GM19238 (cell line): ENCODE data around the gene TCEA2.

ENCODE experiments used
- DNase-seq: peaks from one replicate; pipeline ENCODE4 v3.0.0; 2011; ENCODE audit warnings: low spot score; ENCODE audit not compliant: insufficient read length

The TCEA2 gene

DNA sequence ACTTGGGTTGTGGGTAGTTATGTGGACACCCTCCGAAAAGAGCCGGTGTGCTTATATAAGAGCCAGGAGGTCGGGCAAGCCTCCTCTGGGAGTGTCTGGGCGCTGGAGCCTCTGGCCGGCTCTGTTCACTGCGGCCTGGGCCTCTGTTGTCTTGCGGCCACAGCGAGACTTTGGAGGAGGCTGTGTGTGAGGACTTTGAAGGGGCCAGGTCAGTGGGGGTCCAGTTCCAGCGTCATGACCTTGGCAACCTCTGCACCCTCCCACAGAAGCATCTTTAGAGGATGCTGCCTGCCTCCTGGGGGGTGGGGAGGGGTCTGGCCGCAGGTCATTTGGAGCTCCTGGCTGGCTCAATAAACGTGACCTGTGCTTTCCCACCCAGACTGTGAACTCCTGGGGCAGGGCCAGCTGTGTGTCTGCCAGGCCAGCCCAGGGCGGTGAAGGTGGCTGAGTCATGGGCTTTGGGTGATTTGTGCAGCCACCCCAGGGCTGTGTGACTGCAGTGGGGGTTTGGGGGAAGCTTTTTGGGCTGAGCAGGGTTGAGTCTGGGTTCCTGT lies 1.2 kb downstream of the TCEA2 start:
- no peak for DNase-seq

GRCh38 chr20:64065062-64065973 lies 2.3 kb downstream of the TCEA2 start:
- no peak for DNase-seq

GRCh38 chr20:64065974-64066343 lies 3.0 kb downstream of the TCEA2 start:
- peak; percentile 80 for DNase-seq

- DNase-seq, result no peak
Observed at GRCh38 chr20:64067005-64067632, 4.1 kb downstream of the TCEA2 start.

DNA sequence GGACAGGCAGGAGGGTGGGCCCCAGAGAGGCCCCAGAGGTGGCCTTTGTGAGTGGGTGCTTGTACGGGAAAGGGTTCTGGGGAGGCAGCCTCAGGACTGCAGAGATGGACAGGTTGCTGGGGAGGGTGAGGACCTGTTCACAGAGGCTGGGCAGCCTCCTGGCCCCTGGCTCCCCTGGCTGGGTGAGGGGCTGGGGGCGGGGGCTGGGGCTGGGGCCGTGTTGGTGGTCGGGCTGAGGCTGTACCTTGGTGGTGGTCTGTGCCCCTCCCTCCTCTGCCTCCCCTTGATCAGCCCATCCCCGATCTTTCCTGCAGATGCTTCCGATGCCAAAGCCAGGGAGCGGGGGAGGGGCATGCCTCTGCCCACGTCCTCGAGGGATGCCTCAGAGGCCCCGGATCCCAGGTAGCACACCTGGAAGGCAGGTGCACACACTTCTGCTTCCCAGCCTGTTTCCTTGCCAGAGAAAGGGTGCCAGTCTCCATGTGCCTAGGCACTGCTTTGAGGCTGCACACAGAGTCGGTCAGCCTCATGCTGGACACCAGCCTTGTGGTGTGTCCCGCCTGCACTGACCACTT lies 4.8 kb downstream of the TCEA2 start:
- DNase-seq, result no peak

DNA sequence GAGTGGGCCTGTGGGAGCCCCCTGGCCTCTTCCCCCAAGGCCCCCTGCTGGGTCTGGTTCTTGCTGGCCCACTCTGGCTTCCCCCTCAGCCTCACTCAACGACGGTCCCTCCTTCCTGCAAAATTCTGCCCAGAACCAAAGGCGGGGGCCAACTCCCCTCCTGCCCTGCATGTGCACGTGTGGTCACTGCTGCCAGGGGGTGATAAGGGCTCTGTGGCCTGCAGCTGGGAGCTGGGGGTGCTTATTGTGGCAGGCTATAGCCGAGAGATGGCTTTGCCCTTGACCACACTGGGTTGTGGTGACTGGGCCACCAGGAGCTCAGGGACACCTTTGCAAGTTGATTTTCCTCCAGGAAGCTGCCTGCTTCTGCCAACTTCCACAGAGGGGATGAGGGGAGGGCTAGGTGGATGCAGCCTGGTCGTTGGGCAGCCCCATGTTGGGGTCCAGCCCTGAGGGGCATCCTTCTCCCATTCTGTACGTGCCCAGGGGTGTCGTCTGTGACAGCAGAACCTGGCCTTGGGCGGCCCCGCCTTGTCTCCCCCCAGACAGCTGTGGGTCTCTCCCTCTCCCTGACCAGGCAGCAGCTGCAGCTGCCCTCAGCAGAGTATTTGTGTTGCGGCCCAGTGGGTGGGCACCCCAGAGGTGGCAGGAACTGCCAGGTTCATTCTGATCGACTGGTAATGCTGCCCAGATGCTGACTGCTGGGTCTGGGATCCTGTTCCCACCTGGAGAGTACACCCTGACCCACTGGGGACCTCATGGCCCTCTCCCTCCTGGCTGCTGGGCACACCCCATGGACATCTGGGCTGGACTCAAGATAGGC lies 5.6 kb downstream of the TCEA2 start:
- no peak for DNase-seq

DNA sequence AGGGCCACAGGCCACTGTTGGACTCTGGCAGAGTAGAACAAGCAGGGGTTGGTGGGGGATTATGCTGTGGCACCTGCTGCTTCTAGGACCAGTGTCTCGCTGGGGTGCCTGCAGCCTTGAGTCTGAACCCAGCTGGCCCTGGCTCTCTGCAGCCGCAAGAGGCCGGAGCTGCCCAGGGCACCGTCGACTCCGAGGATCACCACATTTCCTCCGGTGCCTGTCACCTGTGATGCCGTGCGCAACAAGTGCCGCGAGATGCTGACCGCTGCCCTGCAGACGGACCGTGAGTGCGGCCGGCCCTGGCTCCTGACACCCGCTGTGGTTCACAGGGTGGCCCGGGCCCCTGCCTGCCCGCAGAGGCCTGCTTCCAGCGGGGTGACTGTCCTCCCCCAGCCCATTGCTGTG lies 6.2 kb downstream of the TCEA2 start:
- DNase-seq, result no peak

DNA sequence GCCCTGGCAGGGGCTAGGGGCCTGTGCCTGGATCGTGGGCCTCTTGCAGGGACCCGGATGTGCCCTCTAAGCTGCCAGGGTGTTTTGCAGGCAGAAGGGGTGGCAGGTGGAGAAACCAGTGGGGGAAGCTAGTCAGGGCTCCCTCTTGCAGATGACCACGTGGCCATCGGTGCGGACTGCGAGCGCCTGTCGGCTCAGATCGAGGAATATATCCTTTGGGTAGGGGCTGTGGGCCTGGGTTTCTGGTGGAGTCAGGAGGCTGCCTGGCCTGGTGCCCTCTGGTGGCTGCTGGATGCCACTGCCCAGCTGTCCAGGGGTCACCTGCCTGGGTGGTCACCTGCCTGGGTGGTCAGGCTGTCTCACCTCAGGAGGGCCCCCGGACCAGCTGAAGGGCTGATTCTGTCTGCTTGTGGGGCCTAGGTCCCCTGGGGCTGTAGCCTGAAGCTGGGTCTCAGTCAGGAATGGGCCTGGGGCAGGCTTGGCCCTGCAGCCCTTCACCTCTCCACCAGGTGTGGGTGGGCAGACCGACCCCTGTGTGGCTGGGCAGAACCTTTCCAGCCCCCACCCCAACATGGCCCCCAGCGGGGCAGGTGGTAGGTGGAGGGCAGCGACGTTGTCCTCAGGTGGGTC lies 6.7 kb downstream of the TCEA2 start:
- no peak for DNase-seq

- DNase-seq, result no peak
Observed at GRCh38 chr20:64070244-64070993, 7.4 kb downstream of the TCEA2 start.

DNA sequence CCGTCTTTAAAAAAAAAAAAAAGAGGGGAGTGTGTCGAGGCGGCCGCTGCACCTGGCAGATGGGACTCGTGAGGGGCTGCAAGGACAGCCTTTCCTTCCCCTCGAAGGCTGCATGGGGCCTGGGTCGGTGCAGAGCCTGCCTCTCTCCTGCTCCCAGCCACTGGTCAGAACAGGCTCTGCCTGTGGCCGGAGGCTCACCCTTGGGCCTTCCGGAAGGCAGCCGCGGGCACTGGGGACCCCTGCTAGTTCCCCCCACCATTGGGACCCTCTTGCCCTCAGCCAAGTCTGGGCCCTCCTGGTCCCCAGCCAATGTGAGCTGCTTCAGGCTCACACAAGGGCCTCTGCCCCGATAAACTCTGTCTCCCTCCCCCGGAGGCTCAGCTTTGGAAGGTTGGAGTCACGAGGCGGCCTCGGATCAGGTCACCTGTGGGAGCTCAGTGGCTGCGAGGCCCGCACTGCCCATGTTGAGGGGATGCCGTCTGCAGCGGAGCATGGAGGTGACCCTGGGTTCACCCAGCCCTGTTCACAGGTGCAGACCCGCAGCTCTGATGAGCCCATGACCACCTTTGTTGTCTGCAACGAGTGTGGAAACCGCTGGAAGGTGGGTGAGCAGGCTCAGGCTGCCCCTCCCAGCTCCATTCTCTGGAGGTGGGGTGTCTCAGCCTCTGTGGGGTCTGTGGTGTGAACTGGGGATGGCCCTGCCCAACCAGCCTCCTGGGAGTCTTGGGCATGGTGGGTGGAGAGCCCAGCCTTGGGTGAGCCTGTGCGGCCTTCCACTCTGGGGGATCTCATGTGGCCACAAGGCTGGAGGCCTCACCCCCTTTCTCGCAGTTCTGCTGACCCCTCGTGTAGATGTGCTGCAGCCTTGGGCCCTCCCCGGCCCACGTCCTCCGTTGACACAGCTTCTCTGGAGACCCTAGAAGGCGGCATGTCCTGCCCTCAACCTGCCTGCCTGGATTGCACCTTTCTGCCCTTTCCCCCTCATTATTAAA lies 8.6 kb downstream of the TCEA2 start:
- DNase-seq, result no peak

- DNase-seq, result no peak
Observed at GRCh38 chr20:64072498-64073063, 9.6 kb downstream of the TCEA2 start.

GRCh38 chr20:64073476-64074183 lies 10.6 kb downstream of the TCEA2 start:
- no peak for DNase-seq

DNA sequence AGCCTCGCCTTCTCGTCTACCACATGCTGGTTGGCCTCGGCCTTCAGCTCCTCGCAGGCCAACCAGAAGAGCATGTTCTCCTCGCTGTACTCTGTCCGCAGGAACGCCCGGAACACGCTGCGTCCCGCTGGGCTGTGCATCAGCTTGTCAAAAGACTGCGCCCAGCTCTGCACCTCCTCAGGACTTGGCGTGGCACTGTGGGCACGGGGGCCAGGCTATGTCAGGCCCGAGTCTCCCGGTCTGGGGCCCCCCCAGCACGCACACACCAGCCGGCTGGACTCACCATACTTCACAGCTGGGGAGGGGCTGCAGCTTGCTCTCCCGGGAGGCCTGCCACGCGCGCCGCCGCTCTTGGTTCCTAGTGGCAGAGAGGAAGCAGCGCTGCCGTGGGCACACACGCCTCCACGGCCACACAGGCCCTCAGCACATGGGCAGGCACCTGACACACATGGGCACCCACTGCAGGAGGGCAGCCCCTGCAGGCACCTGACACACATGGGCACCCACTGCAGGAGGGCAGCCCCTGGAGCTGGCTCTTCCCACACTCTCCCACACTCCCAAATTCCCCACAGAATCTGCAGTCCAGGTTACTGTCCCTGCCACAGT lies 11.3 kb downstream of the TCEA2 start:
- DNase-seq, result no peak

GRCh38 chr20:64074963-64075362 lies 12.0 kb downstream of the TCEA2 start:
- DNase-seq, result no peak

DNA sequence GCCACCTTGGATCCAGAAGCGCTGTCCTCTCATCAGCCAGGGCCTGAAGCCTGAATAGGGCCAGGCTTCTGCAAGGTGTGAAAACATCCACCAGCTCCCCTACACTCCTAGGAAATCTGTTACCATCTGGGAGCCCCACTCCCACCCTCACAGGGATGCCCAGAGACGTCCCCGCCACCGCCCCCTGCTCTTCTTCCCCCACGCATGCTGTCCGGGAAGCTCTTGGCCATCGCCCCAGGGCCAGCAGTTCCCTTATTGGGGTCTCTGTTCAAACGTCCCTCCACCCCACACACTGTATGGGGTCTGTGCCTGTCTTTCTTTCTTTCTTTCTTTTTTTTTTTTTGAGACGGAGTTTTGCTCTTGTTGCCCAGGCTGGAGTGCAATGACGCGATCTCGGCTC lies 12.6 kb downstream of the TCEA2 start:
- no peak for DNase-seq

DNA sequence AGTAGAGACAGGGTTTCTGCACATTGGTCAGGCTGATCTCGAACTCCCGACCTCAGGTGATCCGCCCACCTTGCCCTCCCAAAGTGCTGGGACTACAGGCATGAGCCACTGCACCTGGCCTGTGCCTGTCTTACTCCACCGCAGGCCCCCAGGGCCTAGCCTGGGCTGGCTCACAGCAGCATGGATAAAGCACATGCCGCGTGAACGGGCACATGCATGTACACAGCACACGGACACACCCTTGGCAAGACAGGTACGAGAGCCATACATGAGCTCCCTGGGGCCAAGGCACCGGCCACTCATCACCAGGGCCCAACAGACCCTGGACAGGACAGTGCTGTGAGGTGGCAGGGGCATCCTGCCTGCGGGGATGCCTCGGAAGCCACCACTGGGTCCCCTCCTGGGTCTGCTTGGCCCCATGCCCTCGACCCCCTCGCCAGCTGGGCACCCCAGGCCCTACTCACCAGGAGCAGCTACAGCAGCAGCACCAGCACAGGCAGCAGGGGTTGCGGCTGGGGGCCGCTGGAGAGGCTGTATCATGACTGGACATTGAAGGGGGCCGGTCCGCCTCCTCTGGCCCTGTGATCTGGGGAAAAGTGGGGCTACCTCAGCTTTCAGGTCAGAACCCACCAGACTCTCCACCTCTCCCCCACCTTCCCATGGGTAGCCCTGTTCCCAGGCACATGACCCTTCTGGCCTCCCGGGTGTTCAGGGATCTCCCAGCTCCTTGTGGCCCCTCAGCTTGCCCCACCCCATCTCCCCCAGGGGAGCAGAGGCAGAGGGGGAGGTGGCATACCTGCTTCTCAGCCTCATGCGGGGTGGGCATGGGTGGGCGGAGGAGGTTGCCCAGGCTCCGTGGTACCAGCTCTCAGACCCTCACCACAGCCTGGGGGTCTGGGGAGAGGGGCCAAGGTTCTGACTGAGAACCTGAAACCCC lies 13.3 kb downstream of the TCEA2 start:
- DNase-seq, result no peak
